ENCODE results near the gene GNG7.
"Not testable (repeated sequence)": the region's sequence is repeated elsewhere in the genome, so short reads cannot be mapped to it uniquely, and the experiment has no call there.

Gene GNG7

GRCh38 chr19:2477732-2478191 lies 224.7 kb downstream of the GNG7 start:
- no peak for DNase-seq

- DNase-seq: no peak
Measured at GRCh38 chr19:2477141-2477710, 225.3 kb downstream of the GNG7 start.

- DNase-seq: no peak
Measured at GRCh38 chr19:2476451-2477140, 225.9 kb downstream of the GNG7 start.

GRCh38 chr19:2475702-2476450 lies 226.6 kb downstream of the GNG7 start, which contains the start of gene GADD45B:
Gene GADD45B (plus strand): TSS chr19:2476127. CDS start chr19:2476359, 232 bp downstream.
- DNase-seq: peak; percentile 89

GRCh38 chr19:2475018-2475701 lies 227.3 kb downstream of the GNG7 start:
- no peak for DNase-seq

GRCh38 chr19:2474232-2475017 lies 228.1 kb downstream of the GNG7 start:
- DNase-seq: peak; percentile 63

GRCh38 chr19:2469915-2470200 lies 232.6 kb downstream of the GNG7 start:
- not testable (repeated sequence) for DNase-seq

- DNase-seq: no peak
Measured at GRCh38 chr19:2469102-2469914, 233.2 kb downstream of the GNG7 start.

GRCh38 chr19:2468596-2468995 lies 233.9 kb downstream of the GNG7 start:
- DNase-seq: no peak

GRCh38 chr19:2464389-2464788 lies 238.1 kb downstream of the GNG7 start:
- no peak for DNase-seq

- DNase-seq: not testable (repeated sequence)
Measured at GRCh38 chr19:2463694-2464093, 238.8 kb downstream of the GNG7 start.

- peak; percentile 81 for DNase-seq
Measured at GRCh38 chr19:2462635-2463421, 239.7 kb downstream of the GNG7 start.

- DNase-seq: peak; percentile 60
Measured at GRCh38 chr19:2461751-2462634, 240.5 kb downstream of the GNG7 start.

All from NCI-H774 (cell line).